GM10248 (cell line): ENCODE results near the gene PPP1R12C.
"Not testable (repeated sequence)": the region's sequence is repeated elsewhere in the genome, so short reads cannot be mapped to it uniquely, and the experiment has no call there.

Experiments used
- CTCF ChIA-PET: fragments of 300-600 bp; sonication (Branson Sonifier 250); formaldehyde crosslinking; extraction: SDS; loops from one replicate; lab custom pipeline; 2021; ENCODE audit warnings: antibody characterized with exemption; lab: Yijun Ruan, JAX
- POLR2A ChIA-PET: fragments of 350-650 bp; sonication (Branson Sonifier 250); formaldehyde crosslinking; extraction: SDS; loops from one replicate; lab custom pipeline; 2020; ENCODE audit warnings: antibody characterized with exemption; lab: Yijun Ruan, JAX
- DNase-seq: peaks from one replicate; pipeline ENCODE4 v3.0.0; 2012; ENCODE audit errors: extremely low spot score
- CTCF ChIP-seq: IDR thresholded peaks from 2 replicates; pipeline ENCODE4 v1.5.1; 2012; ENCODE audit warnings: mild to moderate bottlenecking, low read depth; ENCODE audit errors: extremely low read depth, missing control alignments, control extremely low read depth

Gene PPP1R12C

GRCh38 chr19:55160128-55160985, 42.9 kb upstream of the PPP1R12C start:
- ChIA-PET POLR2A (interaction anchor here (0.6 kb wide), 1 partner anchor 229 kb away, joined by 3 read pairs; no protein-coding TSS in a partner anchor), CTCF (interaction anchor here (0.6 to 2.7 kb wide), 30 partner anchors 8 to 682 kb away, joined by 3 to 18 read pairs (median 4); partner anchors contain the start of gene ISOC2)
- TF ChIP-seq CTCF: peak; percentile 94
- peak; percentile 97 for DNase-seq

GRCh38 chr19:55158848-55159749, 41.7 kb upstream of the PPP1R12C start:
- CTCF ChIA-PET: interaction anchor here (0.9 to 2.7 kb wide), 19 partner anchors 8 to 345 kb away, joined by 3 to 18 read pairs (median 5); no protein-coding TSS in a partner anchor
- POLR2A ChIA-PET: no interaction called here
- no peak for TF ChIP-seq CTCF
- no peak for DNase-seq

GRCh38 chr19:55158423-55158822, 41.0 kb upstream of the PPP1R12C start:
- TF ChIP-seq CTCF: no peak
- CTCF ChIA-PET: interaction anchor here (1.0 to 2.7 kb wide), 5 partner anchors 8 to 346 kb away, joined by 3 to 10 read pairs (median 3); partner anchors contain the start of gene DNAAF3
- POLR2A ChIA-PET: no interaction called here

GRCh38 chr19:55157064-55157908, 39.8 kb upstream of the PPP1R12C start, which contains the start of gene TNNI3:
TNNI3 (minus strand) TSS chr19:55157732; CDS start chr19:55157589, 143 bp downstream.
- ChIA-PET POLR2A (no interaction called here), CTCF (interaction anchor here (1.1 to 1.7 kb wide), 2 partner anchors 9 to 16 kb away, joined by 3 to 6 read pairs; partner anchors contain the start of gene DNAAF3)
- no peak for DNase-seq
- TF ChIP-seq CTCF: no peak

More at GRCh38 chr19:55158423-55158822, 41.0 kb upstream of the PPP1R12C start:
- DNase-seq: no peak

- POLR2A ChIA-PET: interaction anchor here (0.6 kb wide), 1 partner anchor 10 kb away, joined by 4 read pairs; the partner anchor contains the start of gene DNAAF3
- no peak for TF ChIP-seq CTCF
- CTCF ChIA-PET: no interaction called here
- DNase-seq: peak; percentile 62
Measured at GRCh38 chr19:55156202-55157063, 39.0 kb upstream of the PPP1R12C start.

- CTCF ChIA-PET, DNase-seq, POLR2A ChIA-PET: not testable (repeated sequence)
Measured at GRCh38 chr19:55155784-55156183, 38.3 kb upstream of the PPP1R12C start.
